Endothelial cell of coronary artery (primary cell): ENCODE measurements around the gene PPP1R26. TPM values are rescaled to one million over a fixed set of nuclear protein-coding genes. Genes with fewer than 3 reads are reported as not detected.

ENCODE experiments used
- total RNA-seq: library from RNA; depleted of rRNA; stranded (reverse); fragments of >200 nt; gene quantifications from 2 replicates; pipeline ENCODE4 v1.2.3, GENCODE V29; 2014

Gene PPP1R26
- total RNA-seq, result 14.8 and 19.1 TPM in 2 replicates

GRCh38 chr9:135479469-135480052 is at the start of gene PPP1R26:
Gene PPP1R26, plus strand, starts transcription at chr9:135479782. Its CDS starts 4,729 bp downstream, at chr9:135484511.

GRCh38 chr9:135500525-135501260 is 21.1 kb downstream of the PPP1R26 start, which contains the start of gene MRPS2:
Gene MRPS2, plus strand, starts transcription at chr9:135500682. Its CDS starts 29 bp downstream, at chr9:135500711.

GRCh38 chr9:135520916-135521607 is 41.5 kb downstream of the PPP1R26 start, which contains the start of gene LCN1:
Gene LCN1, plus strand, starts transcription at chr9:135521440. Its CDS starts 58 bp downstream, at chr9:135521498.

Other genes with a start within 250 kb of the PPP1R26 start
- 18.9 and 20.5 TPM in 2 replicates for gene MRPS2, start 20.9 kb downstream of the PPP1R26 start, total RNA-seq
- gene LCN1, start 41.7 kb downstream of the PPP1R26 start, total RNA-seq, result 0.66 TPM in 1 of 2 replicates, not detected in the other
- not detected in 2 replicates for gene OBP2A, start 66.3 kb downstream of the PPP1R26 start, total RNA-seq
- gene PAEP, start 82.0 kb downstream of the PPP1R26 start, total RNA-seq, result not detected in 2 replicates
- not detected in 2 replicates for gene GLT6D1, start 159.8 kb downstream of the PPP1R26 start, total RNA-seq
- not detected in 2 replicates for gene LCN9, start 183.5 kb downstream of the PPP1R26 start, total RNA-seq
- gene SOHLH1, start 219.7 kb downstream of the PPP1R26 start, total RNA-seq, result 0.09 TPM in 1 of 2 replicates, not detected in the other
- under 0.01 and 0.09 TPM in 2 replicates for gene KCNT1, start 222.4 kb downstream of the PPP1R26 start, total RNA-seq